Hindlimb muscle (tissue), 1 donor: ENCODE results near the gene THAP10. TPM values are rescaled to one million over a fixed set of nuclear protein-coding genes. Genes with fewer than 3 reads are reported as not detected.
A peak's percentile ranks its signal among the peaks of the same experiment; 100 is the strongest.
"Not testable (repeated sequence)": the region's sequence is repeated elsewhere in the genome, so short reads cannot be mapped to it uniquely, and the experiment has no call there.

Source experiments
- DNase-seq: peaks from one replicate; pipeline ENCODE4 v3.0.0-alpha.2; 2013
- polyA plus RNA-seq: library from polyadenylated mRNA; unstranded; fragments of 120-200 nt; gene quantifications from one replicate; pipeline ENCODE4 v1.2.1, GENCODE V29; 2013; ENCODE audit not compliant: insufficient read length

THAP10 gene
- 2.1 TPM for polyA plus RNA-seq

DNA sequence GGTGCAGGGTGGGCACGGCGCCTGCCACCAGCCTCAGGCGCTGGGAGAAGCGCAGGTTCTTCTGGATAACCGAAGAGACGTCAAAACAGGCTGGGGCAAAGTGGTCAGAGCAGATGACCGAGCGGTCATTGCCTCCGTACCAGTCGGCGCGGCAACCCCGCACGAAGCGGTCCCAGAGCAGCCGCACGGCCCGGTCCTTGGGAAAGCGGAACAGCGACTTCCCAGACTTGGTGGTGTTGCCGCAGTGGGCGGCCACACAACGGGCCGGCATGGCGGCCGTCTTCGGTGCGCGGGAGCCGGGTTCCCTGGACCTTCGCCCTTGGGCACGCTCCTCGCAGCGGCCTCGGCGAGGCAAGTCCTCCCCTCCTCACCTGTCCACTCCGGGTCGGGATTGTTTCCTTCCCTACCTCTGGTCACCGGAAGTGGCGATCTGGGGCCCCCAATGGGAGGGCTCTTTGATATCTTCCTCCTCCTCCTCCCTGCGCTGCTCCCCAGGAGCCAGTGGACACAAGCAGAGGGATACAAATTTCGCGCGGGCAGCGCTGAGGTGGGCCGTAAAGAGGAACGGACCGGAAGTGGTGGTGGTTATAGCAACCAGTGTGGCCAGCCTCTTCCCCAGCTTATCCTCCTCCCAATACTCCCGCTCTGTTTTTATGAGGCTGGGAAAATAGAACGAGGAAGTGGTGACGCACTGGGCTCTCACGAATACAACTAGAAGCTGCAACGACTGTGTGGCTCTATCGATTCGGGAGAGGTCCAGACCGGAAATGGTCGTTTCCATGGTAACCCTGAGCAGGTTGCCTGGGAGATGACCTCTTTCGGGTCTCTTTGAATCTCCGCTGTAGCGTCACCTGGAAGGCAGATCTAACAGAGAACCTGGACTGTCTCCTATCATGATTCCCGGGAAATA, at the start of gene THAP10, which contains the start of gene LRRC49:
Gene THAP10, minus strand, starts transcription at position 432 of the 910 bp plus-strand sequence. Its CDS starts 161 bp downstream, at position 271.
Gene LRRC49, plus strand, starts transcription at position 825 of the 910 bp plus-strand sequence. Its CDS starts 69 bp downstream, at position 894.
- DNase-seq = peak; percentile 94

GRCh38 chr15:70936326-70936725, 44.1 kb upstream of the THAP10 start:
- peak; percentile 34 for DNase-seq

- DNase-seq = no peak
Observed at GRCh38 chr15:70935631-70936030, 43.4 kb upstream of the THAP10 start.

DNA sequence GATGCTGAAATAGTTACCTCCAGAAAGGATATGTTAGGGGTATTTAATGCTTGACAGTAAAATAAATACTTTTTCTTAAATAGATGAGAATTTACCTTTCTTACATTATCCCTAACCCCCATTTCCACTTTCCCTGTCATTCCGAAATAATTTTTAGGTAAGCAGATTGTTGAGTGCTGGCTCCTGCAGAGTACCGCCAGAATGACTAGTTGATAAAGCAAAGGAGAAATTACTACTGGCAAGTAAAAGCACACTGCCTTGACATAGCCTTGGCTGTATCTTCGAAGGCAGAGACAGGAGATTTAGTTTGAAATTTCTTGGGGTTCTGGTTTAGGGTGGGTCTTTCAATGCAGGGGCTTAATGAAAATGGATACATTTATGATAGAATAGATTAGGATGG, 41.2 kb upstream of the THAP10 start:
- DNase-seq = no peak

DNA sequence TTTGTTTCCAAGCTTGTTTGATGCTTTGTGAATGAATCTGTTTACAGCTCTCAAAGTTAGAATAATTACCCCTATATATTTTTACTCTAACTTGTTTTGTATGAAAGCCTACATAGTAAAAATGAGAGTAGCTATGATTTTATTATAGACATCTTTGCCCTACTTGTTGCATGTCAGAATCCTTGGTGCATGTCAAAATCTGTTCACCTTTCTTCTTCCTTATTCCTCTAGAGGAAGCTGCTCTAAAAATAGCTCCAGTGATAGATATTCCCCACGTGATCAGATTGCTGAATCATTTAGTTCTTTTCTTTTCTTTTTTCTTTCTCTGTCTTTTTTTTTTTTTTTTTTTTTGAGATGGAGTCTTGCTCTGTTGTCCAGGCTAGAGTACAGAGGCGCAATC, 40.2 kb upstream of the THAP10 start:
- no peak for DNase-seq

- DNase-seq = no peak
Observed at GRCh38 chr15:70931821-70932220, 39.6 kb upstream of the THAP10 start.

GRCh38 chr15:70926914-70927313, 34.7 kb upstream of the THAP10 start:
- DNase-seq = not testable (repeated sequence)

DNA sequence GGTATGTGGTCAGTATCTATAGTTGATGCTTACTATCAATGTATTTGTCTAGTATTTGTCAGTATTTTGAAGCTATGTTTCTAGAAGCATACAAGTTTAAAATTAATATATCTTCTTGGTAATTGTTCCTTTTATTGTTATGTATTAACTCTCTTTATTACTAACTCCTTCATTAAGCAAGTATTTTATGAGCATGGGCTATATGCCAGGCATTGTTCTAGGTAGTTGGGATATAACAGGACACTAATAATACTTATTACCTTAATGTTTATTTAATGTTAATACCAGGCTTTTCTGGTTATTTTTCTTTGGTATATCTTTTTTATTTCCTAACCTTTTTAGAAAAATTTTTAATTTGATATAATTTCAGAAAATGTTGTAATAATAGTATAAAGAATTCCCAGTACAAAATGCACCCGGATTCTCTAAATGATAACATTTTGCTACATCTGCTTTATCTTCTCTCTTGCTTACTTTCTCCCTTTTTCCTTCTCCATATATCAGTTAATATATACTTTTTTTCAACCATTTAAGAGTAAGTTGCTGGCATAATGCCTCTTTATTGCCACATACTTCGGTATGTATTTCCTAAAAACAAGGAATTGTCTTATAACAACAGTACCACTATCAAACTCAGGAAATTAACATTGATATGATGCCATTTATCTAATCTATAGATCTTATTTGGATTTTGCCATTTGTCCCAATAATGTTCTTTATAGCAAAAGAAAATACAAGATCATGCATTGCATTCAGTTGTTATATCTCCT, 31.3 kb upstream of the THAP10 start:
- DNase-seq = no peak

DNA sequence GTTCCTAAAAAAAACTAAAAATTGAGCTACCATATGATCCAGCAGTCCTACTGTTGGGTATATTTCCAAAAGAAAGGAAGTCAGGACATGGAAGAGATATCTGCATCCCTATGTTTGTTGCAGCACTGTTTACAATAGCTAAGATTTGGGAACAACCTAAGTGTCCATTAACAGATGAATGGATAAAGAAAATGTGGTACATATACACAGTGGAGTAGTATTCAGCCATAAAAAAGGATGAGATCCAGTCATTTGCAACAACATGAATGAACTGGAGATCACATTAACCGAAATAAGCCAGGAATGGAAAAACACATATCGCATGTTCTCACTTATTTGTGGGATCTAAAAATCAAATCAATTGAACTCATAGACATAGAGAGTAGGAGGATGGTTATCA, 29.9 kb upstream of the THAP10 start:
- DNase-seq = no peak

- no peak for DNase-seq
Observed at GRCh38 chr15:70920981-70921696, 28.9 kb upstream of the THAP10 start.

- DNase-seq = no peak
Observed at GRCh38 chr15:70917955-70918354, 25.7 kb upstream of the THAP10 start.

DNA sequence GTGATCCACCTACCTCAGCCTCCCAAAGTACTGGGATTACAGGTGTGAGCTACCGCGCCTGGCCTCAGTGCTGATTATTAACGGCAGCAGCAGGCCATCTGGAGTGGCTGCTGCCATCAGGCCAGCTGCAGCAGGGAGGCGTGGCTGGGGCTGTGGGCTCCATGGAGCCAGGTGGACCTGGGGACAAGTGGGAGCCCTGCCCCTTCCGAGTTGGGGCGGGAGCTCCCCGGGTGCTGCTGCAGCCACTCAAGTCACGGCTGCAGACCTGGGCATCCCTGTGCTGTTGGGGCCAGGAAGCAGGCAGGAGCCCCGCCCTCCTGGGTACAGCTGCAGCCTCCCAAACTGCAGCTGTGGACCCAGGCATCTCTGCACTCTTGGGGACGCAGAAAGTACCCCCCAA, 24.3 kb upstream of the THAP10 start:
- DNase-seq = no peak

DNA sequence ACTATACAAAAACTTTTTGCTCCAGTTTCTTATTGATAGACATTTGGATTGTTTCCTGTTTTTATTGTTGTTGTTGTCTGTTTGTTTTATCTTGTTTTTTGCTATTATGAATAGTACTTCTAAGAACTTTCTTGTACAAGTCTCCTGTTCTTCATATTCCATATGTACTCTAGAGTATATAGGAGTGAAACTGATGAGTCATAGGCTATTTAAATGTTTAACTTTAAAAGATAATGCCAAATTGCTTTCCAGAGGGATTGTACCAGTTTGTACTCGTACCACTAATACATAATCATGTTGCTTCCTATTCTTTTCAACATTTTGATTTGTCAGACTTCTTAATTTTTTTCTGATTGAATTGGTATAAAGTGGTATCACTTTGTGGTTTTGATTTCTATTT, 20.0 kb upstream of the THAP10 start:
- no peak for DNase-seq

GRCh38 chr15:70910958-70911357, 18.7 kb upstream of the THAP10 start:
- DNase-seq = no peak

GRCh38 chr15:70907784-70908471, 15.7 kb upstream of the THAP10 start:
- no peak for DNase-seq

- no peak for DNase-seq
Observed at GRCh38 chr15:70906842-70907241, 14.6 kb upstream of the THAP10 start.

- DNase-seq = no peak
Observed at GRCh38 chr15:70902107-70902506, 9.9 kb upstream of the THAP10 start.

DNA sequence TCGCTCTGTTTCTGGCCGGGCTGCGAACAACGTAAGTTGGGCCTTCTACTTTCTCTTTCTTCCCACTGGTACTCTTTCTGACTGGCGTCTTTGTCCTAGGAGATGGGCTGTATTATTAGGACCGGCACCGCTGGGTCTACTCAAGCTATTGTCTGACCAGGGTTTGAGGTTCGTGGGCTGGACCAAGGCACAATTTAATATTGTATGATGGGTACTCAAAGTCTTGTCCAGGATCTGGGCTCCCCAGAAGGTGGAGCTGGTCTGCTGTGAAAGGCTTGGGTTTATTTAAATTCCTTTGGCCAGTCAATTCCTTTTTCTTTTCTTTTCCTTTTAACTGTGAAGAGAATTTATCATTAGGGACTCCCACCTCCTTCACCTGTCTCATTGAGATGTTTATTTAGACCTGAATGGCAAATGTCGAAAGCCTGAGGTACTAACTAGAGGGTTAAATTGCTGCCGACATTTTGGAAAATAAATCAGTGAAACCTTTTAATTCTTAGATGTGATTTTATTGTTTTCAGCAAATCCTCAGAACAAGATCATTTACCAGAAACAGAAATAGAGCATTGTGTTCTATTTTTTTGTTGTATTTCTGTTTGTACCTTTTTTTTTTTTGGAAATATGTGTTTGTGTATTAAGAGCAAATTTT, 803 bp upstream of the THAP10 start:
- peak; percentile 61 for DNase-seq

- DNase-seq = no peak
Observed at GRCh38 chr15:70882361-70882760, 9.9 kb downstream of the THAP10 start.

DNA sequence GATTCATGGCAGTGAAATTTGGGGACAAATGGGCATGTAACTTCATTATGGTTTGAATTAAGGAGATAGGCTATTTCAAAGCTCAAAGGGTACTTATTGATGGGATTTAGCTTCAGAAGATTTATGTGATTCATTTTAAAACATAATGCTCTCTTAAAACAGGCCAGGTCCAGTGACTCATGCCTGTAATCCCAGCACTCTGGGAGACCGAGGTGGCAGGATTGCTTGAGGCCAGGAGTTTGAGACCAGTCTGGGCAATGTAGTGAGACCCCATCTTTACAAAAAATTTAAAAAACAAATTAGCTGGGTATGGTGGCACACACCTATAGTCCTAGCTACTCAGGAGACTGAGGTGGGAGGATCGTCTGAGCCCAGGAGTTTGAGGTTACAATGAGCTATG, 11.5 kb downstream of the THAP10 start:
- DNase-seq = no peak

DNA sequence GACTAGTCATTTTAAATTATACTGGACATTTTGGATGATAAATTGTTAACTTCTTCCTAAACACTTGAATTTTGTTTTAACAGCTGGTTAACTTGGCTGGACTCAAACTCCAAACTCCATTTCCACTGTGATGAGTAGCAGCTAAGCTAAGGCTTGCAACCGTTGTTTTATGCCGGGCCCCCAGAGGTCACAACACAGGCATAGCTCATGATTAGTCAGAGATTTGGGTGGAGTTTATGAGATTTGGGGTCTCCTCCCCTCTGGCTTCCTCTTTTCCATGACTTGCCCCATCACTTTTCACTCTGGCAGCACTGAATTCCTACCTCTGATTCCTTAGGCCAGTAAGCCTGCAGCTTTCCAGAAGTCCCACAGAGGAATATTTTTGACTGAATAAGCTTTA, 12.8 kb downstream of the THAP10 start:
- DNase-seq = no peak

DNA sequence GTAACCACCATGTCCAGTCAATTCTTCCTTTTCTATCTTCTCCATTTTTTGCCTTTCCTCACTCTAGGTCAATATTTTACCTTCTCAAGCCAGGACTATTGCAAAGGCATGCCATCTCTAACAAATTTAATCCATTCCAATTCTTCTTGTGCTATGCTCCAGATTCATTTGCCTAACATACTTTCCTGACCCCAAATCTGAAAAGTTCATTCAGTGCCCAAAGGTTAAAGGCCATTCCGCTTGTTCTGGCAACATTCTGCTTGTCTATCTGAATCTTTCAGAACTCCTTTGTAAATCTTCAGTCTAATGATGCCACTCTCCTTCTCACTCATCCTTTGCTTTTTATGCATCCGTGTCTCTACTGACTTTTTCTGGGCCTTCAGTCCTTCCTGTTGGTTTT, 15.6 kb downstream of the THAP10 start:
- DNase-seq = no peak
